ENCODE measurements around the gene DIP2B.

DNA sequence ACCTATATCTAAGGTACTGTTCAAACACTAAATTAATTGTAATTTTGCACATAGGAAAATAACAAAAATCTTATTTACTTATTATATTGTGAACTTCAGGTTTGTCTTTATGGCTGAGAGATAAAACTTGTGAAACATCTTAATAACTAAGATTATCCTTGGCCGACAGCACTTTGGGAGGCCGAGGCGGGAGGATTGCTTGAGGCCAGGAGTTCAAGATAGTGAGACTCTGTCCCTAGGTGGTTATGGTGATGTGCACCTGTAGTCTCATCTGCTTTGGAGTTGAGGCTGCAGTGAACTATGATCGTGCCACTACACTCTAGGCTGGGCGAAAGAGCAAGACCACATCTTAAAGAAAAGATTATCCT, 22.6 kb downstream of the DIP2B start:
- TF ChIP-seq YY1 (IDR thresholded peaks at IDR 0.05; ENCODE audit: insufficient read depth, insufficient read length) (no peak), ZNF274 (IDR thresholded peaks at IDR 0.05; ENCODE audit: low read depth, low read length) (no peak)
